Keratinocyte (primary cell): Measurements from ENCODE around the gene BRI3BP. TPM values are rescaled to one million over a fixed set of nuclear protein-coding genes. Genes with fewer than 3 reads are reported as not detected.

Experiments used
- DNase-seq: peaks from one replicate; pipeline ENCODE4 v3.0.0-alpha.2; 2011; ENCODE audit warnings: low read depth, missing footprints, low spot score
- FAIRE-seq: peaks from 2 replicates; lab custom pipeline; 2011; peaks lifted over from hg19 to GRCh38; lab: Jason Lieb, UNC
- H2AFZ ChIP-seq: 2 replicates; pipeline ENCODE4 v1.6.0; 2012; ENCODE audit warnings: low read length, control low read depth, inconsistent platforms; ENCODE audit not compliant: control insufficient read depth
- H3K27ac ChIP-seq: 2 replicates; pipeline ENCODE4 v1.5.1; 2011; ENCODE audit warnings: low read length; ENCODE audit not compliant: control insufficient read depth, insufficient read depth
- H3K27me3 ChIP-seq: 3 replicates; pipeline ENCODE4 v1.6.0; 2011; ENCODE audit warnings: low read length; ENCODE audit not compliant: control insufficient read depth, insufficient read depth; ENCODE audit errors: extremely low read depth
- H3K36me3 ChIP-seq, 2 experiments: 2 replicates in 1 of 2; 3 replicates in 1 of 2; pipeline ENCODE4 v1.5.1; 2011; ENCODE audit warnings: low read length in 2 of 2, mild to moderate bottlenecking in 1 of 2; ENCODE audit not compliant: control insufficient read depth in 2 of 2, insufficient read depth in 2 of 2; ENCODE audit errors: extremely low read depth in 1 of 2
- H3K4me1 ChIP-seq: 3 replicates; pipeline ENCODE4 v1.5.1; 2011; ENCODE audit warnings: low read length; ENCODE audit not compliant: control insufficient read depth, insufficient read depth; ENCODE audit errors: extremely low read depth
- H3K4me2 ChIP-seq: 3 replicates; pipeline ENCODE4 v1.6.0; 2011; ENCODE audit warnings: low read depth, low read length; ENCODE audit not compliant: control insufficient read depth, insufficient read depth; ENCODE audit errors: extremely low read depth
- H3K4me3 ChIP-seq, 3 experiments: fragments of 200-600 bp in 1 of 3; sonication (generic) in 1 of 3; 2 replicates in 2 of 3; 3 replicates in 1 of 3; pipeline ENCODE4 v1.5.1; 2011 to 2016; ENCODE audit warnings: low read length in 3 of 3, mild to moderate bottlenecking in 3 of 3, control low read depth in 2 of 3, inconsistent platforms in 1 of 3, low read depth in 1 of 3, mixed read lengths in 1 of 3, mixed run types in 1 of 3, moderate library complexity in 1 of 3; ENCODE audit not compliant: control insufficient read depth in 2 of 3, insufficient read depth in 2 of 3; ENCODE audit errors: extremely low read depth in 1 of 3
- H3K79me2 ChIP-seq: 2 replicates; pipeline ENCODE4 v1.6.0; 2012; ENCODE audit warnings: low read length; ENCODE audit not compliant: control insufficient read depth, insufficient read depth
- H3K9ac ChIP-seq: 3 replicates; pipeline ENCODE4 v1.6.0; 2011; ENCODE audit warnings: low read length; ENCODE audit not compliant: control insufficient read depth, insufficient read depth; ENCODE audit errors: extremely low read depth
- H3K9me1 ChIP-seq: 3 replicates; pipeline ENCODE4 v1.6.0; 2011; ENCODE audit warnings: low read length; ENCODE audit not compliant: control insufficient read depth, insufficient read depth; ENCODE audit errors: extremely low read depth
- H3K9me3 ChIP-seq: 2 replicates; pipeline ENCODE4 v1.5.1; 2012; ENCODE audit warnings: low read depth, low read length; ENCODE audit not compliant: control insufficient read depth
- H4K20me1 ChIP-seq: 3 replicates; pipeline ENCODE4 v1.6.0; 2011; ENCODE audit warnings: low read length; ENCODE audit not compliant: control insufficient read depth, insufficient read depth; ENCODE audit errors: extremely low read depth
- EZH2 ChIP-seq: IDR thresholded peaks from one replicate; pipeline ENCODE4 v1.6.1; 2012; ENCODE audit warnings: inconsistent platforms, mild to moderate bottlenecking, low read length, moderate library complexity
- dilution Hi-C: fragments of 300-500 bp; cut with MboI; formaldehyde crosslinking; loops from one replicate; pipeline ENCODE4 v1.7.0; 2020; ENCODE audit warnings: low sequenced_read_pairs; ENCODE audit not compliant: extremely low pct_ligation_motif_present
- polyA plus RNA-seq, 5 experiments: library from polyadenylated mRNA; depleted of rRNA in 3 of 5; stranded (reverse) in 3 of 5; stranded (forward) in 1 of 5; unstranded in 1 of 5; fragments of >200 nt; gene quantifications; 1 replicate in 1 of 5; 2 replicates in 3 of 5; 3 replicates in 1 of 5; pipeline versions ENCODE4 v1.2.1 to v1.2.3, GENCODE V29; 2011 to 2012; ENCODE audit warnings: missing spikeins in 2 of 5, low read depth in 1 of 5, low replicate concordance in 1 of 5
- TF ChIP-seq, protein P1 (sequence below), 3 experiments: IDR thresholded peaks in 1 of 3; conservative IDR thresholded peaks in 1 of 3; optimal IDR thresholded peaks in 1 of 3; 2 replicates in 2 of 3; 3 replicates in 1 of 3; pipeline versions ENCODE3 to v1.5.1; 2011; ENCODE audit warnings: low read length in 3 of 3, mild to moderate bottlenecking in 3 of 3, moderate library complexity in 2 of 3, control low read depth in 1 of 3, inconsistent platforms in 1 of 3; ENCODE audit not compliant: insufficient read depth in 2 of 3; ENCODE audit errors: extremely low read depth in 1 of 3

Gene BRI3BP
- polyA plus RNA-seq, 1 donor (not counting 4 experiments of a cell fraction or from before 2014, with no cell fraction given) = 11.6 TPM

DNA sequence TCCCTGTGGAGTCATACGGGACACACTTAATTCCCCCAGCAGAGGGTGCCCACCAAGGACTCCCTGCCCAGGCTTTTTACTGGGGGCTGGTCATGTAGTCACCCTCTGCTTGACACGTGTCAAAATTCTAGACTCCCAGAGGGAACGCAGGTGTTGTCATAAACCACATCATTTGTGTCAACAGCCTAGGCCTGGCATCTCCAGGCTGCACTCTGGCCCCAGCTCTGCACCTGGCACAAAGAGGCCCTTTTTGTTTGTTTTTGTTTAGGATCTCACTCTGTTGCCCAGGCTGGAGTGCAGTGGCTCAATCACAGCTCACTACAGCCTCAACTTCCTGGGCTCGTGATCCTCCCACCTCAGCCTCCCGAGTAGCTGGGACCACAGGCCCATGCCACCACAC is 21.1 kb downstream of the BRI3BP start:
- dilution Hi-C loops = no loop called here
- Histone ChIP-seq H3K9me3 (no peaks in the 10 kb centered on the region), H3K9me1 (peaks cover 2% of the 10 kb centered on the region), H3K4me1 (no peaks in the 10 kb centered on the region), H3K4me2 (no peak overlapping the region), H3K27ac (no peak overlapping the region), H3K79me2 (no peaks in the 10 kb centered on the region), H2AFZ (no peak overlapping the region), H4K20me1 (no peaks in the 10 kb centered on the region), H3K4me3 (no peak overlapping the region), H3K9ac (no peak overlapping the region), H3K36me3 (peaks cover 6 to 25% of the 10 kb centered on the region in 2 experiments), H3K27me3 (no peaks in the 10 kb centered on the region)
- TF ChIP-seq, protein P1, sequence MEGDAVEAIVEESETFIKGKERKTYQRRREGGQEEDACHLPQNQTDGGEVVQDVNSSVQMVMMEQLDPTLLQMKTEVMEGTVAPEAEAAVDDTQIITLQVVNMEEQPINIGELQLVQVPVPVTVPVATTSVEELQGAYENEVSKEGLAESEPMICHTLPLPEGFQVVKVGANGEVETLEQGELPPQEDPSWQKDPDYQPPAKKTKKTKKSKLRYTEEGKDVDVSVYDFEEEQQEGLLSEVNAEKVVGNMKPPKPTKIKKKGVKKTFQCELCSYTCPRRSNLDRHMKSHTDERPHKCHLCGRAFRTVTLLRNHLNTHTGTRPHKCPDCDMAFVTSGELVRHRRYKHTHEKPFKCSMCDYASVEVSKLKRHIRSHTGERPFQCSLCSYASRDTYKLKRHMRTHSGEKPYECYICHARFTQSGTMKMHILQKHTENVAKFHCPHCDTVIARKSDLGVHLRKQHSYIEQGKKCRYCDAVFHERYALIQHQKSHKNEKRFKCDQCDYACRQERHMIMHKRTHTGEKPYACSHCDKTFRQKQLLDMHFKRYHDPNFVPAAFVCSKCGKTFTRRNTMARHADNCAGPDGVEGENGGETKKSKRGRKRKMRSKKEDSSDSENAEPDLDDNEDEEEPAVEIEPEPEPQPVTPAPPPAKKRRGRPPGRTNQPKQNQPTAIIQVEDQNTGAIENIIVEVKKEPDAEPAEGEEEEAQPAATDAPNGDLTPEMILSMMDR (optimal IDR thresholded peaks at IDR 0.05 in 1 of 3, IDR thresholded peaks at IDR 0.05 in 1 of 3, conservative IDR thresholded peaks at IDR 0.05 in 1 of 3; ENCODE audit: extremely low read depth in 1 of 3, insufficient read depth in 2 of 3, low read length in 3 of 3) = no peak
- TF ChIP-seq EZH2 = no peak
- DNase-seq (no peak), FAIRE-seq (no peak)

DNA sequence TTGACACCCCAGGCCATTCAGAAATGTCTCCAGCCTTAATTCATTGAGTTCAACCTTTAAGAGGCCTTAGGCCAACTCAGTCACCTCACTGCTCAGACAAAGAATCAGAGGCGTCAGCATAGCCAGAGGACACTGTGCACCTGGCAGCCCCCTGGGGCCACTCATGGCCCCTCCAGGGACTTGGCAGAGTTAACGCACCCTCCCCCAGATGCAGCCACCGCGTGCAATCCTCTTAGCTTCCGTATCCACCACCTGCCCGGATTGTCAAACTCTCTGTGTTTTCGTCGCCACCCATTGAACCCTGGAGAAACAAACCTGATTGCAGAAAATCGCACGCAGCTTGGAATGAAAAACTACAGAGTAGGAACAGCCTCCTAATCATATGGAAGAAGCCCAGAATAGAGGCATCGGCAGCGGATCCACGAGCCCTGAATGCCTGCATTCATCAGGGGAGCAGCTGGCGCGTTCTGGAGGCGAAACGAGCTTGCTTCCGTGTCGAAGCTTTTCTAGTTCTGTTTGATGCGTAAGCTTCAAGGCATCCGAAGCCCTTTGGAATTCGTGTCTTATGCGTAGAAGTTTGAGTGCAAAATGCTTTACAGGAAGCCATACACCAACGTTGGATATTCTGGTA is 22.4 kb downstream of the BRI3BP start:
- no peaks in the 10 kb centered on the region for H3K4me1 ChIP-seq
- no peak overlapping the region for H2AFZ ChIP-seq
- H3K79me2 ChIP-seq = no peaks in the 10 kb centered on the region
- DNase-seq = no peak
- no peaks in the 10 kb centered on the region for H4K20me1 ChIP-seq
- FAIRE-seq = no peak
- H3K36me3 ChIP-seq = peaks cover 6 to 25% of the 10 kb centered on the region in 2 experiments
- peaks cover 2% of the 10 kb centered on the region for H3K9me1 ChIP-seq
- no peak overlapping the region for H3K4me3 ChIP-seq
- no peaks in the 10 kb centered on the region for H3K27me3 ChIP-seq
- TF ChIP-seq, protein P1 (optimal IDR thresholded peaks at IDR 0.05 in 1 of 3, IDR thresholded peaks at IDR 0.05 in 1 of 3, conservative IDR thresholded peaks at IDR 0.05 in 1 of 3; ENCODE audit: extremely low read depth in 1 of 3, insufficient read depth in 2 of 3, low read length in 3 of 3) = no peak
- TF ChIP-seq EZH2 = no peak
- no peak overlapping the region for H3K4me2 ChIP-seq
- dilution Hi-C loops = no loop called here
- no peak overlapping the region for H3K27ac ChIP-seq
- no peak overlapping the region for H3K9ac ChIP-seq
- no peaks in the 10 kb centered on the region for H3K9me3 ChIP-seq
